Calu3 (cell line): ENCODE measurements around the gene KRTAP10-11. TPM values are rescaled to one million over a fixed set of nuclear protein-coding genes. Genes with fewer than 3 reads are reported as not detected.
"Not testable (repeated sequence)": the region's sequence is repeated elsewhere in the genome, so short reads cannot be mapped to it uniquely, and the experiment has no call there.

Experiments
- BruUV-seq: library from RNA; stranded (reverse); fragments of 400-500 nt; replicated peaks from 2 replicates; lab custom pipeline; 2021; lab: Mats Ljungman, UMichigan
- CTCF ChIA-PET: fragments of 300-600 bp; sonication (Branson Sonifier 250); formaldehyde crosslinking; loops from one replicate; lab custom pipeline; 2022; ENCODE audit warnings: antibody characterized with exemption; lab: Charles Lee
- DNase-seq: peaks from one replicate; pipeline ENCODE4 v3.0.0; 2022
- H3K27ac Mint-ChIP-seq: one replicate; pipeline ENCODE4 v1.8.0; 2022; ENCODE audit warnings: mixed read lengths; ENCODE audit not compliant: unreplicated experiment
- H3K27me3 Mint-ChIP-seq: one replicate; pipeline ENCODE4 v1.8.0; 2022; ENCODE audit warnings: mixed read lengths; ENCODE audit not compliant: unreplicated experiment
- H3K36me3 Mint-ChIP-seq: one replicate; pipeline ENCODE4 v1.8.0; 2022; ENCODE audit warnings: mild to moderate bottlenecking, moderate library complexity, mixed read lengths; ENCODE audit not compliant: insufficient read depth, unreplicated experiment
- H3K4me1 Mint-ChIP-seq: one replicate; pipeline ENCODE4 v1.8.0; 2022; ENCODE audit warnings: mild to moderate bottlenecking, low read depth, mixed read lengths; ENCODE audit not compliant: unreplicated experiment
- H3K4me3 Mint-ChIP-seq: one replicate; pipeline ENCODE4 v1.8.0; 2022; ENCODE audit warnings: mild to moderate bottlenecking, low read depth, moderate library complexity, mixed read lengths; ENCODE audit not compliant: unreplicated experiment
- H3K9me3 Mint-ChIP-seq: one replicate; pipeline ENCODE4 v1.8.0; 2022; ENCODE audit warnings: low read depth, mixed read lengths; ENCODE audit not compliant: unreplicated experiment
- CTCF ChIP-seq: fragments of 200-600 bp; IDR thresholded peaks from one replicate; pipeline ENCODE4 v1.8.0; 2022; ENCODE audit warnings: antibody characterized with exemption; ENCODE audit not compliant: unreplicated experiment
- intact Hi-C: fragments of 100-400 bp; cut with micrococcal nuclease; formaldehyde crosslinking; loops from one replicate; pipeline ENCODE4 v1.10.0; 2022; ENCODE audit not compliant: unreplicated experiment
- total RNA-seq: library from RNA; stranded (reverse); gene quantifications from 2 replicates; pipeline ENCODE4 v1.2.3, GENCODE V29; 2022

KRTAP10-11 gene
- total RNA-seq, 1 experiment from 2014 or later: not detected

DNA sequence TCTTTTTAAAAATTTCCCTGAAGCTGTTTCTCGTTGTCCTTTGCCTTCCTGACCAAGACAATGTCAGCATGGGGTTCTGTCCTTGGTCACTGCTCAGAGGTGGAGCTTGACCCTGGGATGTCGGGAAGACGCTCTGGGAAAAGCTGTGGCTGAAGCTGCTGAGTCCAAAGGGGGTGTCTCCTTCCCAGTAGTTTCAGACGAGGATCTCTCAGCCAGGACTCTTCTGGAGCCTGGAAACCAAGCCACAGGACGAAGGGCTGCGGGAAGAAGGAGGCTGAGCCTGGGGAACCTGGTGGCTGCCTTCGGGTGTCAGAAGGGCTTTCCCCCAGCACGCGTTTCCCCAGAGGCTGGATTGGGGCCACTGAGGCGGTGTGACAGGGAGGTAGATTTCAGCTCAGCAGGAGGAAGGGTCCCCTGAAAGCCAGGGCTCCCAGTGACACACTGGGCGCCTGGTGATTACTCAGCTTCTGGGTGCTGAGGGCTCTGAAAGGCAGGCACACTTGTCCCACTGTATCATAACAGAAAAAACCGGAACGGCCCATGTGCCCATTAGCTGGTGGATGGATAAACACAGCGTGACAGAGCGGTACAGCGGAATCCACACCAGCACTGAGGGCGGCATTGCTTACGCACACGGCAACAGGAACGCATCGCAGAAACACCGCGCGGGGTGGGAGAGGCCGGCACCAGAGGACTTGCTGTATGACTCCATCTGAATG is 40.8 kb downstream of the KRTAP10-11 start:
- Mint-ChIP-seq H3K9me3 (no peaks in the 10 kb centered on the region), H3K27me3 (peaks cover 97% of the 10 kb centered on the region), H3K36me3 (no peaks in the 10 kb centered on the region), H3K27ac (no peak overlapping the region), H3K4me3 (no peak overlapping the region), H3K4me1 (no peaks in the 10 kb centered on the region)
- intact Hi-C loops: no loop called here
- no TSS peak for BruUV-seq
- no peak for TF ChIP-seq CTCF
- DNase-seq: no peak
- CTCF ChIA-PET: no interaction called here

- CTCF ChIA-PET: no interaction called here
- intact Hi-C loops: no loop called here
- Mint-ChIP-seq H3K27me3 (peaks cover 93% of the 10 kb centered on the region), H3K36me3 (no peaks in the 10 kb centered on the region), H3K27ac (no peak overlapping the region), H3K4me1 (no peaks in the 10 kb centered on the region), H3K9me3 (no peaks in the 10 kb centered on the region), H3K4me3 (no peak overlapping the region)
- no peak for TF ChIP-seq CTCF
- DNase-seq: no peak
- no TSS peak for BruUV-seq
Observed at GRCh38 chr21:44687671-44688070, 41.5 kb downstream of the KRTAP10-11 start.

DNA sequence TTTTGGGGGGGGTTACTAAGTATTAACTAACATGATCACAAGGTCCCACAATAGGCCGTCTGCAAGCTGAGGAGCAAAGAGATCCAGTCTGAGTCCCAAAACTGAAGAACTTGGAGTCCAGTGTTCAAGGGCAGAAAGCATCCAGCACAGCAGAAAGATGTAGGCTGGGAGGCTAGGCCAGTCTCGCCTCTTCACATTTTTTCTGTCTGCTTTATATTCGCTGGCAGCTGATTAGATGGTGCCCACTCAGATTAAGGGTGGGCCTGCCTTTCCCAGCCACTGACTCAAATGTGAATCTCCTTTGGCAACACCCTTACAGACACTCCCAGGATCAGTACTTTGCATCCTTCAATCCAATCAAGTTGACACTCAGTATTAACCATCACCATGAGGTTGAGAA is 43.5 kb downstream of the KRTAP10-11 start:
- peaks cover 85% of the 10 kb centered on the region for H3K27me3 Mint-ChIP-seq
- CTCF ChIA-PET, intact Hi-C loops, H3K4me3 Mint-ChIP-seq, DNase-seq, H3K9me3 Mint-ChIP-seq, H3K27ac Mint-ChIP-seq, H3K36me3 Mint-ChIP-seq, H3K4me1 Mint-ChIP-seq, BruUV-seq: not testable (repeated sequence)

DNA sequence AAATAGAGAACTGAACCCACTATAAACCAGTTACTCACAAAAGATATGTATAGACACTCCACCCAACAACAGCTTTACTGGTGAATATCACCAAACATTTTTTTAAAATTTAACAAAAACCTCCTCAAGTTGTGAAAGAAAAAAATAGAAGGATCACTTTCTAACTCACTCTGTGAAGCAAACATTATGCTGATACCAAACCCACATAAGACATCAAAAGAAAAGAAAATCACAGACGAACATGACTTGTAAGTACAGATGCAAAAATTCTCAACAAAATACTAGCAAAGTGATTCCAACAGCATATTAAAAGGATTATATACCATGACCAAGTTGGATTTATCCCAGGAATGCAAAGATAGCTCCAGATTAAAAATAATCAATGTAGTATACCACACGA is 45.5 kb downstream of the KRTAP10-11 start:
- intact Hi-C loops: no loop called here
- Mint-ChIP-seq H3K4me1 (no peaks in the 10 kb centered on the region), H3K27ac (no peak overlapping the region), H3K4me3 (no peak overlapping the region), H3K9me3 (peaks cover 2% of the 10 kb centered on the region), H3K36me3 (no peaks in the 10 kb centered on the region), H3K27me3 (peaks cover 85% of the 10 kb centered on the region)
- CTCF ChIA-PET: no interaction called here
- no peak for DNase-seq
- BruUV-seq: no TSS peak
- TF ChIP-seq CTCF: no peak

DNA sequence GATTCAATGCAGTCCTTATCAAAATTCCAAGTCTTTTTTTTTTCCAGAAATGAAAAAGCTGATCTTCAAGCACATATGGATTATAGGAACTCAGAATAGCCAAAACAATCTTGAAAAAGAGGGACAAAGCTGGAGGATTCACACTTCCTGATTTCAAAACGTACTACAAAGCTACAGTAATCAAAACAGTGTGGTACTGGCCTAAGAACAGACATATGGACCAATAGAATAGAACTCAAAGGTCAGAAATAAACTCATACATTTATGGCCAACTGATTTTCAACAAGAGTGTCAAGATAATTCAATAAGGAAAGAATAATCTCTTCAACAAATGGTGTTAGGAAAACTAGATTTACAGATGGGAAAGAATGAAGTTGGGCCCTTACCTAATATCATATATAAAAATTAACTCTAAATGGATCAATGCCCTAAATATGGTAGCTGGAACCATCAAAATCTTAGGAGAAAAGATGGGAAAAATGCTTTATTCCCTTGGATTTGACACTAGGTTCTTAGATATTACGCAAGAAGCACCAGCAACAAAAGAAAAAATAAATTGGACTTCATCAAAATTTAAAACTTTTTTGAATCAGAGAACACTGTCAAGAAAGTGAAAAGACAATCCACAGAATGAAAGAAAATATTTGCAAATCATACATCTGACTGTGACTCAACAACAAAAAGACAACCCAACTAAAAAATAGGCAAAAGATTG is 46.7 kb downstream of the KRTAP10-11 start:
- TF ChIP-seq CTCF: no peak
- Mint-ChIP-seq H3K36me3 (no peaks in the 10 kb centered on the region), H3K27me3 (peaks cover 85% of the 10 kb centered on the region), H3K9me3 (peaks cover 2% of the 10 kb centered on the region), H3K4me1 (peaks cover 9% of the 10 kb centered on the region), H3K27ac (no peak overlapping the region), H3K4me3 (no peak overlapping the region)
- intact Hi-C loops: no loop called here
- BruUV-seq: no TSS peak
- CTCF ChIA-PET: no interaction called here
- no peak for DNase-seq
